Measurements from ENCODE around the gene TMEM54. TPM values are rescaled to one million over a fixed set of nuclear protein-coding genes. Genes with fewer than 3 reads are reported as not detected.
A peak's percentile ranks its signal among the peaks of the same experiment; 100 is the strongest.

The TMEM54 gene
- total RNA-seq, 1 donor from 2014 or later, result 10.5 TPM

- ATAC-seq (ENCODE audit: poor library complexity), result no peak
- no peak for DNase-seq
- intact Hi-C loops (cut with DNase I), result no loop called here
These were observed 14.3 kb downstream of the TMEM54 start for GRCh38 chr1:32886828-32887414.

DNA sequence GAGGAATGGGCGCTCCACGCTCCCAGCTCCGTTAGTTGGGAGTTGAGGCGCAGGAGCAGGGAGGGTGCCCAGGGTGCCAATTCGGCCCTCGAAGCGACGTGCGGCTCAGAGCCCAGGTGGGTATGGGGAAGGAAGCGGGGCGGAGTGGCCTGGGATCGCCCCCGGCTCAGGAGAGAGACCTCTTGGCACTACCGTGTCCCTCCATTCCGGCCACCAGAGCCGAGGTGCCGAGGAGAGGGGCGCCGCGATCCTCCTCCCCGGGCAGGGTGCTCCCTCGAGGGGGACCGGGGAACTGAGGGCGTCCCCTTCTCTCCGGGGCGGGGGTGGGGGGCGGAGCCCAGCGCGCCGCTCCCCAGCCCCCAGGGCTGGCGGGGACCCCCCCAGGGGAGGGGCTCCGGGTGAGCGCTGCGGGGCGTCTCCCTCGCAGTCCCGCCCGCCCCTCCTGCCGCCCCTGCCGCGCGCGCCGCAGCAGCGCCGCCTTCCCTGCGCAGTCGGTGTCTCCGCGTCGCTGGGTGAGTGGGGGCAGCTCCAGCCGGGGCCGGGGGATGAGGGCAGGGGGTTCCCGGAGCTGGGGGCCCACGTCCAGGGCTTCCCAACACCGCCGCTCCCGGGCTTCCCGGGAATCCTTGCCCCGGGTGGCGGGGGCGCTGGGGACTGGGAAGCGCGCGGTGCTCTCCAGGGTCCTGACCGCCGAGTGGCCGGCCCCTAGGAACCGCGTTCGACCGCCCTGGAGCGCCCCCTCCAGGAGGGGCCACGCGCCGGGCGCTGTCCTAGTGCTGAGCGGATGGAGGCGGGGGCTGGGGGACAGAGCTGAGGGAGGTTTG, 15.0 kb downstream of the TMEM54 start, which contains the start of gene HPCA:
HPCA (plus strand) TSS at position 488 of the 824 bp plus-strand sequence. CDS start 2,408 bp downstream, outside the sequence.
- ATAC-seq (ENCODE audit: poor library complexity) (peak; percentile 76), DNase-seq (peak; percentile 72)
- intact Hi-C loops (cut with DNase I), result no loop called here

DNA sequence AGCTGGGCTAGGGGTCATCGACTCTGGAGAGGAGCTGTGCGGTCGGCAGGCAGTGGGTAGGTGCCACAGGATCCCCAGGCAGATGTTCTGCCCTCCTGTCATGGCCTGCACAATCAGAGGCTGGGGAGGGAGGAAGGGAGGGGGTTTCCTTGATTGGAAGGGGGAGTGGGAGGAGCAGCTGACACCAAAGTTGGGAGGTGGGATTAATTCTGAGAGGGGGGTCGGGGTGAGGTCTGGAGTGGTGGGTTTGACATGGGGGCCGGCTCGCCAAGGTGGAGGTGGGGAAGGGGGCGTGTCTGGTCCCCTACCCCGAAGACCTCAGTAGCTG, 15.5 kb downstream of the TMEM54 start:
- ATAC-seq (ENCODE audit: poor library complexity) (no peak), DNase-seq (no peak)
- intact Hi-C loops (cut with DNase I), result no loop called here

GRCh38 chr1:32884726-32885125, 16.5 kb downstream of the TMEM54 start:
- intact Hi-C loops (cut with DNase I), result no loop called here
- no peak for ATAC-seq (ENCODE audit: poor library complexity)
- no peak for DNase-seq

- intact Hi-C loops (cut with DNase I), result no loop called here
- ATAC-seq (ENCODE audit: poor library complexity) (no peak), DNase-seq (no peak)
These were observed 17.2 kb downstream of the TMEM54 start for GRCh38 chr1:32884032-32884372.

DNA sequence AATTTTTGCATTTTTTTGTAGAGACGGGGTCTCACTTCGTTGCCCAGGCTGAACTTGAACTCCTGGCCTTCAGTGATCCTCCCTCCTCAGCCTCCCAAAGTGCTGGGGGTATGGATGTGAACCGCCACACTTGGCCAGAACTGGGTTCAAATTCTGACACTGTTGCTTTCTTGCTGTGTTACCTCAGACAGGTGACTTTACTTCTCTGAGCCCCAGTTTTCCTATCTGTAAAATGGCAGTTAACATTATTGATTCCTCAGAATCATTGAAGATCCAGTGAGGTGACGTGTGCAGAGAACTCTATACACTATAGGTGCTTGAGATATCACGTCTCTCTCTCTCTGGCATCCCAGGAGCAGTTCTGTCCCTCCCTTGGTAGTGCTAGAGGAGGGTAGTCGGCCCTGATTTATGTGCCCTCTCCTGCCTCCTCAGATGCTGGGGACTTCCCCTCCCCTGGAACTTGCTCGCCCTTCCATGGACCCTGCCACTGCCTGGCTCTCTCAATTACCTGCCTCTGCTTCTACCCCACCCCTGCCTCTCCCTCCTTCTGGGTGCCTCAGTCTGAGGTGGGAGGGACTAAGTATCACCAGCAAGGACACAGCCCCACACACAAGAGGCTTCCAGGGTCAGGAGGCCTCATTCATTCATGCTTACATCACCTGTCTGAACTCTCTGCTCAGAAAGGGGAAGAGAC, 17.7 kb downstream of the TMEM54 start:
- intact Hi-C loops (cut with DNase I), result no loop called here
- no peak for DNase-seq
- no peak for ATAC-seq (ENCODE audit: poor library complexity)

DNA sequence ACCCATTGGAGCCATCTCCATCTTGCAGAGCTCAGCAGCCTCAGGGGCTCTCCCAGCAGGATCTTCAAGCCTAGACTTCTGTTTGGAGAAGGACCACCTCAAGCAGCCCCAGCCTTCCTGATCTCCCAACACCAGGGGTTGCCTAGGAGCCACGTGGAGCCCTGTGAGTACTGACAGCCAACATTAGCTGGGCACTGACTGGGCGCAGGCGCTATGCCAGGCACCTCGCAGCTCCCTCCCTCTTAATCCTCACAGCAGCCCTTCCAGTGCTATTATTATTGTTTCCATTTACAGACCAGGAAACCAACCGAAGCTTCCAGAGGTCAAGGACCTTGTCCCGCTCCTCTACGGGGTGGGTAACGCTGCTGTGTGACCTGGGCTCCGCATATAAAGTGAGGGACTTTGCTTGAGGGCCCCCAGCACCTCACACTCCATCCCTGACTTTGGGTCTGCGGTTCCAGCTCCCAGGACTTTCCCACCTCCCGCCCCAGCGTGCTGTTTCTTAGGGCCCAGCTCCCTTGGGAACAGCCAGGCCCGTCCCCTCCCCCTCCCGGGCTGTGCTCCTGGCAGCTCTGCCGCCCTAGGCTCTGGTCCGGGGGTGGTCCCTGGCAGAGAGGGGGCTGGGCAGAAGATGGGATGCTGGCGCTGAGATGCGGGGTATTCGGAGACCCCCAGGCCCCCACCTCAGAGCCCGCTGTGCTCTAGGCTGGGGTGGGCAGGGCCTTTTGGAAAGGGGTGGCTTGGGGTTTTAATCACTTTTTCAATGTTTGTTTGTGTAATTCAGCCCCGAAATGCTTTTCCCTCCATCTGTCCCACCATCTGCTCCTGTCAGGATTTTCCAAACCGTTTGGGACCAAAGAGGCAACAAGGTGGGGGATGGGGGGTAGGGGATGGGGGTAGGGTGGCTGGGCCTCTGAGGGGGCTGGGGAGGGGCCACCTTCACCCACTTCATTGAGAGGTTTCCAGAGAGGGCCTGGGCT, 19.0 kb downstream of the TMEM54 start:
- ATAC-seq (ENCODE audit: poor library complexity) (peak; percentile 84), DNase-seq (peak; percentile 84)
- intact Hi-C loops (cut with DNase I), result no loop called here

DNA sequence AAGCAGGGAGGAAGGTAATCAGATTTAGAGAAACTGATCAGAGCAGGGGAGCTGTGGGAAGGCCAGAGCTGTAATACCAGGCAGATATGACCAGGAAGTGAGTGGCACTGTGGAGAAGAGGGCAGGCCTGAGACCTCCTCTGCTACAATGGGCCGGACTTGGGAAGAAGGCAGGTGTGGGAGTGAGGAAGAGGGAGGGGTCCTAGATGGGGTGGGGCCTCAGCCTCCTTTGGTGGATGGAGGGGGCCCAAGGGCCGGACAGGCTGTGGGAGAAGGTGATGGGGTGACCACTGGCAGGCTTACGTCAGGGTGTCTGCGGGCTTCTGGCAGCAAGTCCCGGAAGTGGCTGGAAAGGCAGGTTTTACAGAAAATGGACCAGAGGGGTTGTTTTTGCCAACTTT, 19.9 kb downstream of the TMEM54 start:
- intact Hi-C loops (cut with DNase I), result no loop called here
- ATAC-seq (ENCODE audit: poor library complexity) (no peak), DNase-seq (no peak)

- DNase-seq, result no peak
- intact Hi-C loops (cut with DNase I), result loop anchor here (10.0 kb wide), 2 partner anchors 54 to 384 kb away; no protein-coding TSS in a partner anchor
- no peak for ATAC-seq (ENCODE audit: poor library complexity)
These were observed 22.6 kb downstream of the TMEM54 start for GRCh38 chr1:32878637-32879041.

- intact Hi-C loops (cut with DNase I), result loop anchor here (10.0 kb wide), 2 partner anchors 53 to 383 kb away; no protein-coding TSS in a partner anchor
- DNase-seq, result no peak
- ATAC-seq (ENCODE audit: poor library complexity), result no peak
These were observed 23.0 kb downstream of the TMEM54 start for GRCh38 chr1:32878183-32878582.

DNA sequence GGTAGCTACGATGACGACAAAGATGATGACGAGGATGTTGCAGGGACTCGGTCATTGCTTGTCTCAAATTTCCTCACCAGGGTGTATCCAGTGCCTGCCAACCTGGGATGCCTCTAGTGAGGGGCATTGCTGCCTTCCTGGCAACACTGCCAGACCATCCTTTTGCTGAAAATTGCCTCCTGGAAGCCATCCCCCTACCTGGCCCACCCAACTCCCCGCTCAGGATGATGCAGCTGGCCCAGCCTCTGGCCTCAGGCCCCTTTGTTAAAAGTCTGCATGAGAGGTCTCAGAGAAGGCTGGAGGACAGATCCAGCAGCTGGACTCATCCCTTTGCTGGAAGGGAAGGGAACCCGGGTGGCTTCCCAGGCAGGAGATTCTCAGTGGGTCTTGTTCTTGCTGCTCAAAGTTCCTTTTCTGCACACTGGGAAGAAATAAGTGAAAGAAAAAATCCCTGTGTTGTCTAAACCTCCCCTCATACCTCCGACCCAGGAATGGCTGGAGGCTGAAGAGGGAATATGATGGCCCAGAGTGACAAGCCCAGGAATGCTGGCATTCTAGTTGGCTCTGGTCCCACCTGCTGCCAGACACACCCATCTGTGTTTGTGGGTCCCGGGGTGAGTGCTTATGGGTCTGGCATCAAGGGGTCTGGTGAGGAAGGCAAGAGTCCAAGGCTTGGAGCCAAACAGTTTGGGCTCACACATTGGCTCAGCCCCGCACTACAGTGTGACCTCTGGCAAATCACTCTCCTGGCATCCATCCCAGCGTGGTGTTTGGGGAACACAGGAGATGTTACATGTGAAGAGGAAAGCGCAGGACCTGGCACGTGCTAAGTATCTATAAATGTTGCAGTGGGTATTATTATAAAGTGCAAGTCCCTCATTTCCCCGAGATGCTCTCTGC, 23.7 kb downstream of the TMEM54 start:
- intact Hi-C loops (cut with DNase I), result loop anchor here (10.0 kb wide), 2 partner anchors 53 to 383 kb away; no protein-coding TSS in a partner anchor
- DNase-seq, result peak; percentile 81
- ATAC-seq (ENCODE audit: poor library complexity), result peak; percentile 74

DNA sequence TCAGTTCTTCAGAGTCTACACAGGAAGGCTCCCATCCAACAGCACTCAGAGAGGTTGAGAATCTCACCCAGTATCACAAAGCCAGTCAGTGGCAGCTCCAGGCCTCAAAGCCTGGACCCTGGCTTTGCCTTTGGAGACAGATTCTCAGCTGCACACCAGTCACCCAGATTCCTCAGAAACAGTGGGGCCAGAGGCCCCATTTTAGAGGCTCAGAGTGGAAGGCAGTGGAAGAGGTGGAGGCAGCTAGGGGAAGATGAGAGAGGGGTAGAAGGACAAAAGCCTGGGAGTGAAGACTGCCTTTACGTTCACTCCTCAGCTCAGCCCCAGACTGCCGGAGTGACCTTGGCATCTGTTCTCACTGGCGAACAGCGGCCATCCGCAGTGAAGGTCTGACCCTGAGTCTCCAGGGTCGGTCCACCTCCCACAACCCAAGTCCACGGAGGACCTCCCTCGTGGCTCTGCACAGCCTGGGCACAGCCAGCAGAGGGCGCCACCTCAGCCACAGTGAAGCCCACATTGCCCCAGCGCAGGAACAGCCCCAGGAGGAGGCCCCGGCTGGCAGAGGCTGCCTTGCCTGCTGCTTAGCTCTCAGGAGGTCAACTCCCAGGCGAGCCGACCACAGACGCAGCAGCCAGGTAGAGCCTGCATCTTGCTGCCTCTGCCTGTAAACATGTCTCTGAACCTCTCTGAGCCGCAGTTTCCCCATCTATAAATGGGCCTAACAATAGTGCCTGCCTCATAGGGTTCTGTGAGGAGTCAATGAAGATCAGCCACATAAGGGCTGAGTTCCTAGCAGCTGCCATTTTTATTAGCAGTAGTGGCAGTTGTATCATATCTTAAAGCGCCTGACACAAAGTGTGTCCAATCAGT, 24.6 kb downstream of the TMEM54 start:
- ATAC-seq (ENCODE audit: poor library complexity) (peak; percentile 59), DNase-seq (peak; percentile 78)
- intact Hi-C loops (cut with DNase I), result loop anchor here (10.0 kb wide), 2 partner anchors 52 to 382 kb away; no protein-coding TSS in a partner anchor

- DNase-seq (no peak), ATAC-seq (ENCODE audit: poor library complexity) (no peak)
- intact Hi-C loops (cut with DNase I), result loop anchor here (10.0 kb wide), 2 partner anchors 50 to 380 kb away; no protein-coding TSS in a partner anchor
These were observed 26.1 kb downstream of the TMEM54 start for GRCh38 chr1:32874860-32875752.

DNA sequence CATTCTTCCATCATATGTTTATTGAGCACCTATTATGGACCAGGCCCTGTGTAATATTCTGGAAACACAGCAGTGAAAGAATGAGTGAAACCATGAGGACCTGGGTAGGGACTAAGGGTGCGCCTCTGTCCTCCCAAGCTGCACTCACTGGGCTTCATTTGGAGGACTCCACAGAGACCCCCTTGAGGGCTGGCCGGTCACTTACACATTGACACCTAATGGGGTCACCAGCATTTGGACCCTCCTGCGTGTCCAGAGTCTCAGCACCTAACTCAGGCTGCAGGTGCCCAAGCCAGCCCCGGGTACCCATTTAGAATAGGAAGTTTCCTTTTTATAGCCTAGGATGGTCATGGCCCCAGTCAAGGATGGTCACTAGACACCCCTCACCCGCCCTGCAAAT, 27.7 kb downstream of the TMEM54 start:
- ATAC-seq (ENCODE audit: poor library complexity) (no peak), DNase-seq (no peak)
- intact Hi-C loops (cut with DNase I), result loop anchor here (10.0 kb wide), 2 partner anchors 49 to 379 kb away; no protein-coding TSS in a partner anchor

GRCh38 chr1:32872192-32872460, 29.1 kb downstream of the TMEM54 start:
- ATAC-seq (ENCODE audit: poor library complexity) (no peak), DNase-seq (no peak)
- intact Hi-C loops (cut with DNase I), result loop anchor here (10.0 kb wide), 2 partner anchors 47 to 377 kb away; no protein-coding TSS in a partner anchor
